Measurements from ENCODE around the gene CHMP2A.

DNA sequence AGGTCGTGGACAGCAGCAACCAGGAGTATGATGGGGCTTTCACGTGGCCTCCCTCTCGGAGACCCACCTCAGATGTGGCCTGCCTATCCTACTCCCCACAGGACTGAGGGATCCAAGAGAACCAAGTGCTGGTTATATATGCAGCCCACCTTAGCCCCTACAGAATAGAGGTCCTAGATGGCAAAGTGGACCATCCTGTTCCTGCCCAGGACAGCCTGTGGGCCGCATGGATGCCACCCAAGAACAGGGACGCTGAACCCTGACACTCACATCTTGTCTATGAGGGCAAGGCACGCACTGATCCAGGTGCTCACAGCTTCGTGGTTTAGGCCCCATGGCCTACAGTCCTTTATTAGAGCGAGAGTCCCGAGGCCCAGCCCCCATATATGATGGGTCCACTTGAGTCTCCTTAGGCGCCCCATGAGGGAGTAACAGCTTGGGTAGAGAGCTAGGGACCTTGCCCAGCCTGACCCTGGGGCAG, 41.7 kb downstream of the CHMP2A start:
- TF ChIP-seq, protein P1, sequence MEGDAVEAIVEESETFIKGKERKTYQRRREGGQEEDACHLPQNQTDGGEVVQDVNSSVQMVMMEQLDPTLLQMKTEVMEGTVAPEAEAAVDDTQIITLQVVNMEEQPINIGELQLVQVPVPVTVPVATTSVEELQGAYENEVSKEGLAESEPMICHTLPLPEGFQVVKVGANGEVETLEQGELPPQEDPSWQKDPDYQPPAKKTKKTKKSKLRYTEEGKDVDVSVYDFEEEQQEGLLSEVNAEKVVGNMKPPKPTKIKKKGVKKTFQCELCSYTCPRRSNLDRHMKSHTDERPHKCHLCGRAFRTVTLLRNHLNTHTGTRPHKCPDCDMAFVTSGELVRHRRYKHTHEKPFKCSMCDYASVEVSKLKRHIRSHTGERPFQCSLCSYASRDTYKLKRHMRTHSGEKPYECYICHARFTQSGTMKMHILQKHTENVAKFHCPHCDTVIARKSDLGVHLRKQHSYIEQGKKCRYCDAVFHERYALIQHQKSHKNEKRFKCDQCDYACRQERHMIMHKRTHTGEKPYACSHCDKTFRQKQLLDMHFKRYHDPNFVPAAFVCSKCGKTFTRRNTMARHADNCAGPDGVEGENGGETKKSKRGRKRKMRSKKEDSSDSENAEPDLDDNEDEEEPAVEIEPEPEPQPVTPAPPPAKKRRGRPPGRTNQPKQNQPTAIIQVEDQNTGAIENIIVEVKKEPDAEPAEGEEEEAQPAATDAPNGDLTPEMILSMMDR (conservative IDR thresholded peaks at IDR 0.05; ENCODE audit: low read length): no peak
- no peak for TF ChIP-seq EZH2phosphoT487 (IDR thresholded peaks at IDR 0.05; ENCODE audit: borderline replicate concordance)

Measured in Loucy (cell line).